ENCODE measurements around the gene CAMK2N1. TPM values are rescaled to one million over a fixed set of nuclear protein-coding genes. Genes with fewer than 3 reads are reported as not detected.
A peak's percentile ranks its signal among the peaks of the same experiment; 100 is the strongest.

Gene CAMK2N1
- total RNA-seq, 1 donor = 0.36 TPM

- Histone ChIP-seq H3K4me3 (ENCODE audit: insufficient read depth, low read length) (no peak overlapping the region), H3K27ac (ENCODE audit: low read depth, low read length) (peak overlapping the region; percentile 10)
- DNase-seq (ENCODE audit: insufficient read length, low spot score, missing footprints) = peak; percentile 89
Measured at GRCh38 chr1:20496241-20496661, 10.2 kb upstream of the CAMK2N1 start.

GRCh38 chr1:20495661-20496060 is 9.7 kb upstream of the CAMK2N1 start:
- no peaks in the 10 kb centered on the region for H3K79me2 ChIP-seq (ENCODE audit: insufficient read depth, low read length)
- peaks cover 6% of the 10 kb centered on the region for H3K27me3 ChIP-seq (ENCODE audit: insufficient read depth, low read length)
- peak overlapping the region; percentile 6 for H3K4me2 ChIP-seq (ENCODE audit: insufficient read depth, low read length)
- H4K20me1 ChIP-seq (ENCODE audit: insufficient read depth, low read length) = peaks cover 4% of the 10 kb centered on the region
- no peak for TF ChIP-seq CTCF (IDR thresholded peaks at IDR 0.05; ENCODE audit: extremely low read depth, low read depth, low read length)
- H2AFZ ChIP-seq (ENCODE audit: low read length) = no peak overlapping the region
- no peaks in the 10 kb centered on the region for H3K9me3 ChIP-seq (ENCODE audit: low read depth, low read length)
- H3K4me1 ChIP-seq (ENCODE audit: insufficient read depth, low read length) = peaks cover 29% of the 10 kb centered on the region
- no peak for DNase-seq (ENCODE audit: insufficient read length, low spot score, missing footprints)
- no peak overlapping the region for H3K4me3 ChIP-seq (ENCODE audit: insufficient read depth, low read length)
- H3K36me3 ChIP-seq (ENCODE audit: insufficient read depth, low read length) = peaks cover 14% of the 10 kb centered on the region
- H3K27ac ChIP-seq (ENCODE audit: low read depth, low read length) = no peak overlapping the region

More at GRCh38 chr1:20496241-20496661, 10.2 kb upstream of the CAMK2N1 start:
- Histone ChIP-seq H3K36me3 (ENCODE audit: insufficient read depth, low read length) (peaks cover 20% of the 10 kb centered on the region), H2AFZ (ENCODE audit: low read length) (no peak overlapping the region), H3K4me1 (ENCODE audit: insufficient read depth, low read length) (peaks cover 29% of the 10 kb centered on the region), H3K27me3 (ENCODE audit: insufficient read depth, low read length) (peaks cover 2% of the 10 kb centered on the region), H4K20me1 (ENCODE audit: insufficient read depth, low read length) (peaks cover 4% of the 10 kb centered on the region), H3K9me3 (ENCODE audit: low read depth, low read length) (no peaks in the 10 kb centered on the region), H3K4me2 (ENCODE audit: insufficient read depth, low read length) (peak overlapping the region; percentile 6), H3K79me2 (ENCODE audit: insufficient read depth, low read length) (no peaks in the 10 kb centered on the region)
- TF ChIP-seq CTCF (IDR thresholded peaks at IDR 0.05; ENCODE audit: extremely low read depth, low read depth, low read length) = no peak

GRCh38 chr1:20494609-20495311 is 8.8 kb upstream of the CAMK2N1 start:
- no peak overlapping the region for H3K4me3 ChIP-seq (ENCODE audit: insufficient read depth, low read length)
- peaks cover 29% of the 10 kb centered on the region for H3K4me1 ChIP-seq (ENCODE audit: insufficient read depth, low read length)
- peaks cover 6% of the 10 kb centered on the region for H3K27me3 ChIP-seq (ENCODE audit: insufficient read depth, low read length)
- TF ChIP-seq CTCF (IDR thresholded peaks at IDR 0.05; ENCODE audit: extremely low read depth, low read depth, low read length) = no peak
- DNase-seq (ENCODE audit: insufficient read length, low spot score, missing footprints) = peak; percentile 93
- no peak overlapping the region for H2AFZ ChIP-seq (ENCODE audit: low read length)
- H3K36me3 ChIP-seq (ENCODE audit: insufficient read depth, low read length) = peaks cover 5% of the 10 kb centered on the region
- H3K9me3 ChIP-seq (ENCODE audit: low read depth, low read length) = no peaks in the 10 kb centered on the region
- H3K4me2 ChIP-seq (ENCODE audit: insufficient read depth, low read length) = peak overlapping the region; percentile 73
- H3K79me2 ChIP-seq (ENCODE audit: insufficient read depth, low read length) = no peaks in the 10 kb centered on the region
- H3K27ac ChIP-seq (ENCODE audit: low read depth, low read length) = peak overlapping the region; percentile 58
- peaks cover 4% of the 10 kb centered on the region for H4K20me1 ChIP-seq (ENCODE audit: insufficient read depth, low read length)

- no peaks in the 10 kb centered on the region for H3K79me2 ChIP-seq (ENCODE audit: insufficient read depth, low read length)
- peak overlapping the region; percentile 73 for H3K4me2 ChIP-seq (ENCODE audit: insufficient read depth, low read length)
- H3K36me3 ChIP-seq (ENCODE audit: insufficient read depth, low read length) = no peaks in the 10 kb centered on the region
- peak overlapping the region; percentile 58 for H3K27ac ChIP-seq (ENCODE audit: low read depth, low read length)
- peaks cover 29% of the 10 kb centered on the region for H3K4me1 ChIP-seq (ENCODE audit: insufficient read depth, low read length)
- H3K4me3 ChIP-seq (ENCODE audit: insufficient read depth, low read length) = peak overlapping the region; percentile 34
- peak; percentile 99 for TF ChIP-seq CTCF (IDR thresholded peaks at IDR 0.05; ENCODE audit: extremely low read depth, low read depth, low read length)
- peaks cover 4% of the 10 kb centered on the region for H4K20me1 ChIP-seq (ENCODE audit: insufficient read depth, low read length)
- peak overlapping the region; percentile 25 for H2AFZ ChIP-seq (ENCODE audit: low read length)
- peak; percentile 97 for DNase-seq (ENCODE audit: insufficient read length, low spot score, missing footprints)
- H3K9me3 ChIP-seq (ENCODE audit: low read depth, low read length) = no peaks in the 10 kb centered on the region
- peaks cover 8% of the 10 kb centered on the region for H3K27me3 ChIP-seq (ENCODE audit: insufficient read depth, low read length)
Measured at GRCh38 chr1:20493839-20494608, 8.0 kb upstream of the CAMK2N1 start.
